H9 (cell line): ENCODE results near the gene RXFP2. TPM values are rescaled to one million over a fixed set of nuclear protein-coding genes. Genes with fewer than 3 reads are reported as not detected.

ENCODE experiments used
- DNase-seq: peaks from one replicate; pipeline ENCODE4 v3.0.0-alpha.2; 2017
- H2AFZ ChIP-seq: one replicate; pipeline ENCODE4 v1.6.1; 2013; ENCODE audit warnings: mild to moderate bottlenecking, low read length, control low read depth, moderate library complexity
- H2AK5ac ChIP-seq: 2 replicates; pipeline ENCODE4 v1.6.1; 2013; ENCODE audit warnings: low read length, control low read depth, mixed read lengths; ENCODE audit not compliant: insufficient read length
- H2BK120ac ChIP-seq: one replicate; pipeline ENCODE4 v1.6.1; 2013; ENCODE audit warnings: low read depth, mild to moderate bottlenecking, low read length, control low read depth, inconsistent platforms; ENCODE audit not compliant: poor library complexity, severe bottlenecking
- H2BK12ac ChIP-seq: 2 replicates; pipeline ENCODE4 v1.6.1; 2013; ENCODE audit warnings: low read length, control low read depth, mixed read lengths, low read depth; ENCODE audit not compliant: insufficient read length
- H2BK15ac ChIP-seq: 2 replicates; pipeline ENCODE4 v1.6.1; 2013; ENCODE audit warnings: low read depth, low read length, control low read depth
- H2BK20ac ChIP-seq: one replicate; pipeline ENCODE4 v1.6.1; 2013; ENCODE audit warnings: low read depth, mild to moderate bottlenecking, low read length, control low read depth, inconsistent platforms; ENCODE audit not compliant: poor library complexity, severe bottlenecking
- H2BK5ac ChIP-seq: 2 replicates; pipeline ENCODE4 v1.6.1; 2013; ENCODE audit warnings: low read length, control low read depth, mixed read lengths; ENCODE audit not compliant: insufficient read length
- H3K14ac ChIP-seq: 2 replicates; pipeline ENCODE4 v1.6.1; 2013; ENCODE audit warnings: low read length, control low read depth; ENCODE audit not compliant: insufficient read depth
- H3K18ac ChIP-seq: 2 replicates; pipeline ENCODE4 v1.6.1; 2013; ENCODE audit warnings: low read depth, mild to moderate bottlenecking, mixed read lengths, low read length, control low read depth; ENCODE audit not compliant: insufficient read length
- H3K23ac ChIP-seq: 2 replicates; pipeline ENCODE4 v1.6.1; 2013; ENCODE audit warnings: low read length, control low read depth, mixed read lengths, low read depth; ENCODE audit not compliant: insufficient read length
- H3K23me2 ChIP-seq: 2 replicates; pipeline ENCODE4 v1.6.1; 2013; ENCODE audit warnings: low read depth, mild to moderate bottlenecking, mixed read lengths, low read length, control low read depth; ENCODE audit not compliant: insufficient read length, poor library complexity, severe bottlenecking
- H3K27ac ChIP-seq: 2 replicates; pipeline ENCODE4 v1.5.1; 2013; ENCODE audit warnings: low read length, control low read depth, mixed read lengths, low read depth; ENCODE audit not compliant: insufficient read length
- H3K27me3 ChIP-seq: 2 replicates; pipeline ENCODE4 v1.6.1; 2013; ENCODE audit warnings: low read length, control low read depth, inconsistent platforms; ENCODE audit not compliant: insufficient read depth
- H3K4ac ChIP-seq: 2 replicates; pipeline ENCODE4 v1.6.1; 2013; ENCODE audit warnings: low read depth, mild to moderate bottlenecking, control low read depth, inconsistent platforms, low read length, moderate library complexity
- H3K4me1 ChIP-seq: 2 replicates; pipeline ENCODE4 v1.6.1; 2013; ENCODE audit warnings: low read length, control low read depth, inconsistent platforms; ENCODE audit not compliant: insufficient read depth
- H3K4me2 ChIP-seq: 2 replicates; pipeline ENCODE4 v1.6.1; 2013; ENCODE audit warnings: low read length, control low read depth, mixed read lengths; ENCODE audit not compliant: insufficient read length, insufficient read depth
- H3K56ac ChIP-seq: 2 replicates; pipeline ENCODE4 v1.6.1; 2013; ENCODE audit warnings: low read depth, mild to moderate bottlenecking, mixed read lengths, low read length, control low read depth; ENCODE audit not compliant: insufficient read length
- H3K79me1 ChIP-seq: 2 replicates; pipeline ENCODE4 v1.6.1; 2013; ENCODE audit warnings: low read depth, mild to moderate bottlenecking, moderate library complexity, low read length, control low read depth, inconsistent platforms; ENCODE audit not compliant: insufficient read depth, poor library complexity, severe bottlenecking
- H3K79me2 ChIP-seq: 2 replicates; pipeline ENCODE4 v1.6.1; 2013; ENCODE audit warnings: low read length, control low read depth, inconsistent platforms; ENCODE audit not compliant: insufficient read depth
- H3K9ac ChIP-seq: 2 replicates; pipeline ENCODE4 v1.6.1; 2013; ENCODE audit warnings: low read length, control low read depth, mixed read lengths; ENCODE audit not compliant: insufficient read length; ENCODE audit errors: extremely low read depth
- H3K9me3 ChIP-seq: one replicate; pipeline ENCODE4 v1.6.1; 2013; ENCODE audit warnings: low read depth, low read length, inconsistent platforms; ENCODE audit not compliant: control insufficient read depth
- H3T11ph ChIP-seq: one replicate; pipeline ENCODE4 v1.6.1; 2013; ENCODE audit warnings: mild to moderate bottlenecking, low read length, control low read depth, inconsistent platforms
- H4K20me1 ChIP-seq: one replicate; pipeline ENCODE4 v1.6.1; 2013; ENCODE audit not compliant: control insufficient read depth, insufficient read length, insufficient read depth
- H4K5ac ChIP-seq: 2 replicates; pipeline ENCODE4 v1.6.1; 2013; ENCODE audit warnings: low read depth, mild to moderate bottlenecking, mixed read lengths, low read length, control low read depth; ENCODE audit not compliant: insufficient read length
- H4K8ac ChIP-seq: replicated peaks from 2 replicates; pipeline ENCODE4 v1.6.1; 2013; ENCODE audit warnings: low read length, control low read depth, mixed read lengths, low read depth; ENCODE audit not compliant: insufficient read length
- H4K91ac ChIP-seq: 2 replicates; pipeline ENCODE4 v1.6.1; 2013; ENCODE audit warnings: low read depth, mild to moderate bottlenecking, moderate library complexity, mixed read lengths, low read length, control low read depth; ENCODE audit not compliant: insufficient read length
- H3K27ac Mint-ChIP-seq, 3 experiments: 2 replicates in 2 of 3; 3 replicates in 1 of 3; pipeline ENCODE4 v1.8.0; 2020 to 2021; ENCODE audit warnings: mixed read lengths in 3 of 3, mild to moderate bottlenecking in 1 of 3, moderate library complexity in 1 of 3
- H3K27me3 Mint-ChIP-seq: 2 replicates; pipeline ENCODE4 v1.8.0; 2021; ENCODE audit warnings: low read depth, mild to moderate bottlenecking, moderate library complexity, mixed read lengths
- H3K36me3 Mint-ChIP-seq, 3 experiments: 2 replicates in 2 of 3; 3 replicates in 1 of 3; pipeline ENCODE4 v1.8.0; 2020 to 2021; ENCODE audit warnings: low read depth in 3 of 3, mixed read lengths in 3 of 3; ENCODE audit not compliant: insufficient read depth in 1 of 3
- H3K4me1 Mint-ChIP-seq, 2 experiments: 2 replicates each; pipeline ENCODE4 v1.8.0; 2020; ENCODE audit warnings: mixed read lengths in 2 of 2
- H3K4me3 Mint-ChIP-seq, 2 experiments: 2 replicates in 1 of 2; 3 replicates in 1 of 2; pipeline ENCODE4 v1.8.0; 2020 to 2021; ENCODE audit warnings: mild to moderate bottlenecking in 2 of 2, mixed read lengths in 2 of 2, moderate library complexity in 1 of 2
- H3K9me3 Mint-ChIP-seq, 2 experiments: 2 replicates in 1 of 2; 3 replicates in 1 of 2; pipeline ENCODE4 v1.8.0; 2020; ENCODE audit warnings: mild to moderate bottlenecking in 2 of 2, mixed read lengths in 2 of 2, moderate library complexity in 1 of 2
- CTCF ChIP-seq: fragments of 200-600 bp; sonication (generic); conservative IDR thresholded peaks from 3 replicates; pipeline ENCODE4 v1.8.0; 2021; ENCODE audit warnings: antibody characterized with exemption, mild to moderate bottlenecking
- WGBS: extraction: QIAGEN DNeasy Blood & Tissue Kit; methylation state at CpG from one replicate; pipeline ENCODE4 v1.1.7; 2013; ENCODE audit warnings: missing lambda C conversion rate, low lambda C conversion rate, mixed read lengths; ENCODE audit not compliant: insufficient read length; ENCODE audit errors: extremely low coverage; 5-methylcytosine and 5-hydroxymethylcytosine counted together
- total RNA-seq: library from RNA; stranded (reverse); gene quantifications from 2 replicates; pipeline ENCODE4 v1.2.1, GENCODE V29; 2021

The RXFP2 gene
- total RNA-seq, 1 experiment from 2014 or later = not detected

GRCh38 chr13:31826521-31826920, 87.2 kb downstream of the RXFP2 start:
- H2BK12ac ChIP-seq = no peak overlapping the region
- H2BK120ac ChIP-seq = no peak overlapping the region
- no peaks in the 10 kb centered on the region for H4K20me1 ChIP-seq
- H3K27ac Mint-ChIP-seq = no peak overlapping the region
- no peaks in the 10 kb centered on the region for H3K9me3 Mint-ChIP-seq
- no peak overlapping the region for H2BK15ac ChIP-seq
- H3K79me1 ChIP-seq = no peaks in the 10 kb centered on the region
- H3K27me3 ChIP-seq = no peaks in the 10 kb centered on the region
- no peak overlapping the region for H3K4me3 Mint-ChIP-seq
- H3K56ac ChIP-seq = no peak overlapping the region
- H3K27ac ChIP-seq = no peak overlapping the region
- no peak overlapping the region for H4K5ac ChIP-seq
- H3K14ac ChIP-seq = no peak overlapping the region
- H2BK20ac ChIP-seq = no peak overlapping the region
- peaks cover 32 to 40% of the 10 kb centered on the region in 2 experiments for H3K4me1 Mint-ChIP-seq
- no peak overlapping the region for H3K4me2 ChIP-seq
- no peak overlapping the region for H3K9ac ChIP-seq
- no peak for TF ChIP-seq CTCF
- no peaks in the 10 kb centered on the region for H3K9me3 ChIP-seq
- H4K8ac ChIP-seq = no peak overlapping the region
- H3K23ac ChIP-seq = no peak overlapping the region
- no peak overlapping the region for H3K4ac ChIP-seq
- no peak overlapping the region for H2AFZ ChIP-seq
- H2AK5ac ChIP-seq = no peak overlapping the region
- WGBS = no CpG with 5 or more reads among the region's 4 CpGs
- DNase-seq = no peak
- no peaks in the 10 kb centered on the region for H3K27me3 Mint-ChIP-seq
- peaks cover 0 to 4% (median 0%) of the 10 kb centered on the region in 3 experiments; a peak in 1 of 7 replicates for H3K36me3 Mint-ChIP-seq
- no peaks in the 10 kb centered on the region for H3K23me2 ChIP-seq
- H3T11ph ChIP-seq = no peak overlapping the region
- peaks cover 8% of the 10 kb centered on the region; the same call in 1 of the 2 replicates for H3K4me1 ChIP-seq
- no peak overlapping the region for H4K91ac ChIP-seq
- H3K79me2 ChIP-seq = no peaks in the 10 kb centered on the region
- no peak overlapping the region for H3K18ac ChIP-seq
- no peak overlapping the region for H2BK5ac ChIP-seq
